Dedifferentiated amniotic fluid mesenchymal stem cell (primary cell): Measurements from ENCODE around the gene ITPR2.

Experiments
- DNase-seq: peaks from one replicate; pipeline ENCODE4 v3.0.0-alpha.2; 2016; ENCODE audit errors: extremely low spot score

Gene ITPR2

GRCh38 chr12:26566675-26567074, 266.3 kb downstream of the ITPR2 start:
- peak; percentile 23 for DNase-seq

- DNase-seq = no peak
Measured at GRCh38 chr12:26566186-26566585, 266.8 kb downstream of the ITPR2 start.

- DNase-seq = no peak
Measured at GRCh38 chr12:26564391-26564790, 268.6 kb downstream of the ITPR2 start.

GRCh38 chr12:26563552-26563951, 269.4 kb downstream of the ITPR2 start:
- DNase-seq = no peak

- no peak for DNase-seq
Measured at GRCh38 chr12:26557326-26557725, 275.7 kb downstream of the ITPR2 start.

- no peak for DNase-seq
Measured at GRCh38 chr12:26556916-26557315, 276.1 kb downstream of the ITPR2 start.

- DNase-seq = no peak
Measured at GRCh38 chr12:26555139-26555538, 277.9 kb downstream of the ITPR2 start.

GRCh38 chr12:26554332-26554731, 278.7 kb downstream of the ITPR2 start:
- DNase-seq = no peak

GRCh38 chr12:26551385-26551784, 281.6 kb downstream of the ITPR2 start:
- no peak for DNase-seq

- DNase-seq = no peak
Measured at GRCh38 chr12:26548227-26548626, 284.8 kb downstream of the ITPR2 start.

- no peak for DNase-seq
Measured at GRCh38 chr12:26546535-26547314, 286.3 kb downstream of the ITPR2 start.

GRCh38 chr12:26539131-26539530, 293.9 kb downstream of the ITPR2 start:
- no peak for DNase-seq

- no peak for DNase-seq
Measured at GRCh38 chr12:26537651-26538050, 295.3 kb downstream of the ITPR2 start.

- DNase-seq = no peak
Measured at GRCh38 chr12:26537126-26537525, 295.9 kb downstream of the ITPR2 start.

GRCh38 chr12:26535826-26536225, 297.2 kb downstream of the ITPR2 start:
- DNase-seq = no peak

- DNase-seq = no peak
Measured at GRCh38 chr12:26534071-26534470, 298.9 kb downstream of the ITPR2 start.

GRCh38 chr12:26533211-26533610, 299.8 kb downstream of the ITPR2 start:
- DNase-seq = no peak

- DNase-seq = no peak
Measured at GRCh38 chr12:26530461-26530860, 302.5 kb downstream of the ITPR2 start.

GRCh38 chr12:26528943-26529342, 304.1 kb downstream of the ITPR2 start:
- DNase-seq = no peak

- DNase-seq = no peak
Measured at GRCh38 chr12:26527682-26528081, 305.3 kb downstream of the ITPR2 start.

GRCh38 chr12:26524862-26525465, 308.0 kb downstream of the ITPR2 start:
- no peak for DNase-seq

GRCh38 chr12:26523708-26524150, 309.3 kb downstream of the ITPR2 start:
- DNase-seq = peak; percentile 17

- DNase-seq = no peak
Measured at GRCh38 chr12:26520869-26521268, 312.1 kb downstream of the ITPR2 start.
